K562 (cell line): ENCODE data around the gene DEDD2. TPM values are rescaled to one million over a fixed set of nuclear protein-coding genes. Genes with fewer than 3 reads are reported as not detected.
A peak's percentile ranks its signal among the peaks of the same experiment; 100 is the strongest.

ENCODE experiments used
- ATAC-seq: fragments of 200-7000 bp; cut with Tn5 transposase; 3 replicates; pipeline ENCODE4 v1.9.1; 2020; ENCODE audit warnings: moderate library complexity
- BruUV-seq: library from RNA; stranded (reverse); fragments of 400-500 nt; replicated peaks from 2 replicates; lab custom pipeline; 2021; lab: Mats Ljungman, UMichigan
- CTCF ChIA-PET: fragments of 300-600 bp; formaldehyde crosslinking; extraction: SDS; loops from one replicate; lab custom pipeline; 2021; ENCODE audit warnings: low intra/inter-chr PET ratio; lab: Yijun Ruan, JAX
- POLR2A ChIA-PET: fragments of 300-600, 350-650 bp; sonication (Branson Sonifier 250); formaldehyde crosslinking; extraction: SDS; loops from one replicate; lab custom pipeline; 2021; ENCODE audit warnings: antibody characterized with exemption, inconsistent platforms; lab: Yijun Ruan, JAX
- DNase-seq, 4 experiments: peaks; one replicate each; pipeline versions ENCODE4 v3.0.0 to v3.0.0-alpha.2; 2011 to 2018; ENCODE audit warnings: low spot score in 3 of 4, mixed read lengths in 3 of 4; ENCODE audit errors: extremely low read depth in 1 of 4
- FAIRE-seq: peaks from 2 replicates; lab custom pipeline; 2011; peaks lifted over from hg19 to GRCh38; lab: Jason Lieb, UNC
- H2AFZ ChIP-seq: 2 replicates; pipeline ENCODE4 v1.6.0; 2011; ENCODE audit warnings: low read depth, low read length, control low read depth, inconsistent platforms
- H3K27ac ChIP-seq: fragments of 200-600 bp; 3 replicates; pipeline ENCODE4 v1.8.0; 2011; ENCODE audit warnings: low read depth, mild to moderate bottlenecking, control low read depth, inconsistent platforms, low read length, moderate library complexity, mixed read lengths; ENCODE audit errors: extremely low read depth
- H3K27me3 ChIP-seq, 2 experiments: fragments of 300-600 bp in 1 of 2; 2 replicates in 1 of 2; 3 replicates in 1 of 2; pipeline versions ENCODE4 v1.6.0 to v1.8.0; 2011; ENCODE audit warnings: inconsistent platforms in 2 of 2, low read length in 2 of 2, mild to moderate bottlenecking in 1 of 2, mixed read lengths in 1 of 2, moderate library complexity in 1 of 2; ENCODE audit not compliant: control insufficient read depth in 2 of 2, insufficient read depth in 2 of 2
- H3K36me3 ChIP-seq: fragments of 300-600 bp; 3 replicates; pipeline ENCODE4 v1.8.0; 2011; ENCODE audit warnings: mild to moderate bottlenecking, low read length, inconsistent platforms; ENCODE audit not compliant: control insufficient read depth, insufficient read depth
- H3K4me1 ChIP-seq, 2 experiments: fragments of 200-600 bp in 1 of 2; replicated peaks in 1 of 2; 2 replicates in 1 of 2; 3 replicates in 1 of 2; pipeline versions ENCODE4 v1.5.1 to v1.8.0; 2011; ENCODE audit warnings: inconsistent platforms in 2 of 2, low read length in 2 of 2, mild to moderate bottlenecking in 1 of 2, mixed read lengths in 1 of 2, moderate library complexity in 1 of 2; ENCODE audit not compliant: control insufficient read depth in 2 of 2, insufficient read depth in 2 of 2
- H3K4me2 ChIP-seq: 2 replicates; pipeline ENCODE4 v1.6.1; 2011; ENCODE audit warnings: low read length, control low read depth, inconsistent platforms, mixed read lengths; ENCODE audit not compliant: insufficient read depth
- H3K4me3 ChIP-seq: fragments of 200-600 bp; sonication (generic), shearing (Covaris generic); 2 replicates; pipeline ENCODE4 v1.5.1; 2016; ENCODE audit warnings: control low read depth, inconsistent platforms
- H3K79me2 ChIP-seq: fragments of 200-600 bp; 3 replicates; pipeline ENCODE4 v1.8.0; 2011; ENCODE audit warnings: low read length, inconsistent platforms; ENCODE audit not compliant: control insufficient read depth, insufficient read depth
- H3K9ac ChIP-seq, 2 experiments: 2 replicates each; pipeline versions ENCODE4 v1.6.0 to v1.6.1; 2011; ENCODE audit warnings: low read depth in 2 of 2, low read length in 2 of 2, control low read depth in 1 of 2, inconsistent platforms in 1 of 2, mild to moderate bottlenecking in 1 of 2, mixed read lengths in 1 of 2; ENCODE audit not compliant: insufficient read depth in 1 of 2
- H3K9me1 ChIP-seq: one replicate; pipeline ENCODE4 v1.6.0; 2011; ENCODE audit warnings: inconsistent platforms, mild to moderate bottlenecking, low read length, moderate library complexity; ENCODE audit not compliant: control insufficient read depth, insufficient read depth
- H3K9me3 ChIP-seq: replicated peaks from 2 replicates; pipeline ENCODE4 v1.5.1; 2011; ENCODE audit warnings: low read depth, low read length, inconsistent platforms; ENCODE audit not compliant: control insufficient read depth, insufficient read depth
- H4K20me1 ChIP-seq: replicated peaks from 2 replicates; pipeline ENCODE4 v1.6.1; 2011; ENCODE audit warnings: low read length, inconsistent platforms, mixed read lengths; ENCODE audit not compliant: control insufficient read depth, insufficient read depth
- ARNT ChIP-seq, 2 experiments: fragments of 450-650 bp; IDR thresholded peaks; 2 replicates each; pipeline ENCODE4 v1.6.1; 2016; ENCODE audit warnings: mild to moderate bottlenecking in 1 of 2
- CBX2 ChIP-seq: fragments of 200-600 bp; sonication (generic); IDR thresholded peaks from one replicate; pipeline ENCODE4 v1.6.1; 2012; ENCODE audit warnings: mild to moderate bottlenecking, low read length, inconsistent platforms; ENCODE audit not compliant: insufficient read depth, poor library complexity, severe bottlenecking
- CBX3 ChIP-seq, 2 experiments: IDR thresholded peaks; 1 replicate in 1 of 2; 2 replicates in 1 of 2; pipeline ENCODE4 v1.6.1; 2012; ENCODE audit warnings: inconsistent platforms in 2 of 2, low read length in 2 of 2, borderline replicate concordance in 1 of 2, control low read depth in 1 of 2
- HDAC2 ChIP-seq: fragments of 450-650 bp; IDR thresholded peaks from 2 replicates; pipeline ENCODE4 v1.6.1; 2016; ENCODE audit warnings: mild to moderate bottlenecking
- HMG20B ChIP-seq: fragments of 250-450 bp; sonication (Bioruptor Pico); IDR thresholded peaks from 2 replicates; pipeline ENCODE4 v1.5.0; 2021; ENCODE audit warnings: mild to moderate bottlenecking
- POLR2G ChIP-seq: fragments of 200-400 bp; formaldehyde crosslinking; IDR thresholded peaks from 2 replicates; pipeline ENCODE4 v1.6.1; 2017; ENCODE audit warnings: low read depth, mild to moderate bottlenecking, antibody characterized with exemption, low read length, moderate library complexity
- TCF3 ChIP-seq: sonication (generic); formaldehyde crosslinking; IDR thresholded peaks from 2 replicates; pipeline ENCODE4 v1.4.0; 2020; ENCODE audit warnings: mild to moderate bottlenecking, missing genetic modification reagents
- ZBTB7A ChIP-seq: IDR thresholded peaks from 2 replicates; pipeline ENCODE4 v1.6.1; 2011; ENCODE audit warnings: low read depth, mild to moderate bottlenecking, low read length, moderate library complexity, borderline replicate concordance; ENCODE audit not compliant: control insufficient read depth
- WGBS: fragments of 100-300 bp; shearing (Covaris generic); methylation state at CpG from one replicate; pipeline ENCODE4 v1.1.6; 2016; ENCODE audit warnings: low coverage, mixed read lengths; ENCODE audit not compliant: insufficient coverage; ENCODE audit errors: missing lambda C conversion rate; 5-methylcytosine and 5-hydroxymethylcytosine counted together
- in situ Hi-C: fragments of 300-500 bp; cut with MboI; formaldehyde crosslinking; loops from 4 replicates; pipeline ENCODE4 v1.15.0; 2018; ENCODE audit warnings: inconsistent platforms, mixed read lengths
- intact Hi-C: fragments of 100-400 bp; cut with micrococcal nuclease; formaldehyde crosslinking; loops from 2 replicates; pipeline ENCODE4 v1.14.2; 2022
- polyA plus RNA-seq, 8 experiments: library from polyadenylated mRNA; depleted of rRNA in 4 of 8; stranded (reverse) in 5 of 8; unstranded in 3 of 8; fragments of >200 nt; fragmentation: Nextera tagmentation in 2 of 8; fragmentation: Illumina TruSeq in 1 of 8; extraction: Ambion mirVana in 2 of 8; extraction: Trizol in 1 of 8; gene quantifications; 2 replicates each; pipeline versions ENCODE4 v1.2.1 to v1.2.3, GENCODE V29; 2011 to 2014; ENCODE audit warnings: inconsistent platforms in 1 of 8, missing spikeins in 1 of 8
- total RNA-seq, 7 experiments: library from RNA; depleted of rRNA in 6 of 7; stranded (reverse); fragments of >200 nt in 6 of 7; fragmentation: Illumina TruSeq in 2 of 7; extraction: Trizol in 2 of 7; gene quantifications; 2 replicates each; pipeline versions ENCODE4 v1.2.1 to v1.2.3, GENCODE V29; 2011 to 2021; ENCODE audit warnings: low replicate concordance in 1 of 7
- TF ChIP-seq, protein P1 (sequence below): fragments of 450-650 bp; IDR thresholded peaks from 2 replicates; pipeline ENCODE4 v1.6.1; 2016; ENCODE audit warnings: low read depth, mild to moderate bottlenecking, moderate library complexity
- TF ChIP-seq, protein P2 (sequence below), 2 experiments: fragments of 450-650 bp; IDR thresholded peaks; 2 replicates each; pipeline ENCODE4 v1.6.1; 2016; ENCODE audit warnings: mild to moderate bottlenecking in 2 of 2, borderline replicate concordance in 1 of 2, low read depth in 1 of 2, moderate library complexity in 1 of 2

The DEDD2 gene
- total and polyA plus RNA-seq, 9 of the 15 experiments (the other 6 are each of a cell fraction or from before 2014, with no cell fraction given) = 4.3 to 43.0 (median 29.2) TPM

DNA sequence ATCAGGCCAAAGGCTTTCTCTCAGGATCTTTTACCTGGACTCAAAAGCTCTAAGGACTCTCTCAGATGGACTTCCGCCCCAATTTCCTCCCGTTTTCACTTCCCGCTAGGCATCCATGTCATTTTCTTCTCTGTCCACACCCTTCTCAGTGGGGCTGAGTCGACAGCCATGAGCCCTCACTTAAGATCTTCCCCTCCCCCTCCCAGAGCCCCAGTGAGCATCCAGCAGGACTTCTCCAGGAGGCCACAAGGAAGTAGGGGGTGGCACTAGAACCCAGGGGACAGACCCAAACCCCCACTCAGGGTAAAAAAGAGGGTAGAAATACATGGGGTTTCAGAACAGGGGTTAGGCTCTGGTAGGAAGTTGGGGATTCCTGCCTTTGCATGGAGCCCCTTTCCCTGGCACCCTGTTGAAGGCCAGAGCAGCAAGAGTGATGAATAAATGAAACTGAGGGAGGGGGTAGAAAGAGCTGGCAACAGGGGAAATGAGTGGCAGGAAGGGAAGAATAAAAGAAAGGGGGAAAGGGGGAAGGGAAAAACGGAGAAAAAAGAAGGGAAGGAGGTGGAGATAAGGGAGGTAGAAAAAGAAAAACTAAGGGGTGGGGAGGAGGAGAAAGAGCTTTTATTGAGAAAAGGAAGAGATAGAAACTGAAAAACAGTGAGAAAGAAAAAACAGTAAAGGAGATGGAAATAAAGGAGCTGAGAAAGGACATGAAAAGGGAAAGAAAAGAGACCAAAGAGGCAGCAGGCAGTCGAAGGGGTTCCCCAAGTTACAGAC, 42.3 kb downstream of the DEDD2 start:
- ChIA-PET CTCF (no interaction called here), POLR2A (interaction anchor here (0.6 kb wide), 1 partner anchor 275 kb away, joined by 5 read pairs; no protein-coding TSS in a partner anchor)
- WGBS = 3% methylated on average over 5 of the region's 6 CpGs
- BruUV-seq = no TSS peak
- Histone ChIP-seq H4K20me1 (peaks cover 19% of the 10 kb centered on the region; the same call in 1 of the 2 replicates), H3K9me1 (no peaks in the 10 kb centered on the region), H3K4me1 (peaks cover 0 to 15% of the 10 kb centered on the region in 2 experiments; a peak in 2 of 5 replicates), H3K4me2 (no peak overlapping the region), H3K79me2 (no peaks in the 10 kb centered on the region), H2AFZ (no peak overlapping the region), H3K9me3 (no peaks in the 10 kb centered on the region), H3K4me3 (no peak overlapping the region), H3K27me3 (peaks cover 53 to 97% of the 10 kb centered on the region in 2 experiments), H3K9ac (no peak overlapping the region), H3K36me3 (no peaks in the 10 kb centered on the region), H3K27ac (no peak overlapping the region)
- intact Hi-C loops (no loop called here), in situ Hi-C loops (no loop called here)
- FAIRE-seq = no peak
- ATAC-seq = no peak
- no peak for DNase-seq
- no peak for TF ChIP-seq ZBTB7A
- TF ChIP-seq, protein P1, sequence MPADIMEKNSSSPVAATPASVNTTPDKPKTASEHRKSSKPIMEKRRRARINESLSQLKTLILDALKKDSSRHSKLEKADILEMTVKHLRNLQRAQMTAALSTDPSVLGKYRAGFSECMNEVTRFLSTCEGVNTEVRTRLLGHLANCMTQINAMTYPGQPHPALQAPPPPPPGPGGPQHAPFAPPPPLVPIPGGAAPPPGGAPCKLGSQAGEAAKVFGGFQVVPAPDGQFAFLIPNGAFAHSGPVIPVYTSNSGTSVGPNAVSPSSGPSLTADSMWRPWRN = no peak
- TF ChIP-seq CBX2 = peak; percentile 38
- no peak for TF ChIP-seq ARNT (IDR thresholded peaks at IDR 0.05)
- TF ChIP-seq, protein P2, sequence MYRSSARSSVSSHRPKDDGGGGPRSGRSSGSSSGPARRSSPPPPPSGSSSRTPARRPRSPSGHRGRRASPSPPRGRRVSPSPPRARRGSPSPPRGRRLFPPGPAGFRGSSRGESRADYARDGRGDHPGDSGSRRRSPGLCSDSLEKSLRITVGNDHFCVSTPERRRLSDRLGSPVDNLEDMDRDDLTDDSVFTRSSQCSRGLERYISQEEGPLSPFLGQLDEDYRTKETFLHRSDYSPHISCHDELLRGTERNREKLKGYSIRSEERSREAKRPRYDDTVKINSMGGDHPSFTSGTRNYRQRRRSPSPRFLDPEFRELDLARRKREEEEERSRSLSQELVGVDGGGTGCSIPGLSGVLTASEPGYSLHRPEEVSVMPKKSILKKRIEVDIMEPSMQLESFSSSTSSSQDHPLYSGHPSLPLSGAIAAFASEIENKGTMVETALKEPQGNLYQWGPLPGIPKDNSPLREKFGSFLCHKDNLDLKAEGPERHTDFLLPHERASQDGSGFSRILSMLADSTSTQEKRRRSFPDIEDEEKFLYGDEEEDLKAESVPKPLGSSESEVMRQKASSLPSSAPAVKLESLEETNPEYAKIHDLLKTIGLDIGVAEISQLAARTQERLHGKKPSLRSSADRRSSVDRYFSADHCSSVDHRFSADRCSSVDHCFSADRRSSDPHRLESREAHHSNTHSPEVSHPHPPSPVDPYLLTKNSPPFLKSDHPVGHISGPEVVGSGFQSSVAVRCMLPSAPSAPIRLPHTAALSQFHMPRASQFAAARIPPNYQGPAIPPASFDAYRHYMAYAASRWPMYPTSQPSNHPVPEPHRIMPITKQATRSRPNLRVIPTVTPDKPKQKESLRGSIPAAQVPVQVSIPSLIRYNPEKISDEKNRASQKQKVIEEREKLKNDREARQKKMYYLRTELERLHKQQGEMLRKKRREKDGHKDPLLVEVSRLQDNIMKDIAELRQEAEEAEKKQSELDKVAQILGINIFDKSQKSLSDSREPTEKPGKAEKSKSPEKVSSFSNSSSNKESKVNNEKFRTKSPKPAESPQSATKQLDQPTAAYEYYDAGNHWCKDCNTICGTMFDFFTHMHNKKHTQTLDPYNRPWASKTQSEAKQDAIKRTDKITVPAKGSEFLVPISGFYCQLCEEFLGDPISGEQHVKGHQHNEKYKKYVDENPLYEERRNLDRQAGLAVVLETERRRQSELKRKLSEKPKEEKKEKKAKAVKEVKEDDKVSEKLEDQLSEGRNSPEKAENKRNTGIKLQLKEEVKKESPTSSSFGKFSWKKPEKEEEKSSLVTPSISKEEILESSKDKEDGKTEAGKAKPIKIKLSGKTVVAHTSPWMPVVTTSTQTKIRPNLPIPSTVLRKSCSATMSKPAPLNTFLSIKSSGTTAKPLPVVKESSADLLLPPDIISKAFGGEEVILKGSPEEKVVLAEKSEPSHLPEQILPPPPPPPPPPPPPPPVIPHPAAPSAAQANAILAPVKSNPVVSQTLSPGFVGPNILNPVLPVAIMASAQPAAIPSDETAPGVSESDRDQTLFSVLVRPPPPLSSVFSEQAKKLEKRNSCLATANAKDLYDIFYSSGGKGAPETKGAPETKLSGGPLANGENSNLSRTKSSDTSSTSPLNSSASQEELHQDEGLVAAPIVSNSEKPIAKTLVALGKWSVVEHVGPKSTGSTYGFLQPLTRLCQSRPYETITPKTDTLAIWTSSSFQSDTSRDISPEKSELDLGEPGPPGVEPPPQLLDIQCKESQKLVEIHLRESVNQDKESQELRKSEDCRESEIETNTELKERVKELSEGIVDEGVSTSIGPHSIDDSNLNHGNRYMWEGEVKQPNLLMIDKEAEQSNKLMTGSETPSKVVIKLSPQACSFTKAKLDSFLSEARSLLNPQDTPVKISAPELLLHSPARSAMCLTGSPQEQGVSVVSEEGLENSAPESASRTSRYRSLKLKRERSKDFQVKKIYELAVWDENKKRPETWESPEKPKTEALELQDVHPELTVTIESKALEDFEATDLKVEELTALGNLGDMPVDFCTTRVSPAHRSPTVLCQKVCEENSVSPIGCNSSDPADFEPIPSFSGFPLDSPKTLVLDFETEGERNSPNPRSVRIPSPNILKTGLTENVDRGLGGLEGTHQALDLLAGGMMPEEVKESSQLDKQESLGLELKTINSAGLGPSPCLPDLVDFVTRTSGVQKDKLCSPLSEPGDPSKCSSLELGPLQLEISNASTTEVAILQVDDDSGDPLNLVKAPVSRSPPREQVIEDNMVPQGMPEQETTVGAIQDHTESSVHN (IDR thresholded peaks at IDR 0.05; ENCODE audit: borderline replicate concordance in 1 of 2, low read depth in 1 of 2) = no peak
- TF ChIP-seq CBX3 (IDR thresholded peaks at IDR 0.05; ENCODE audit: borderline replicate concordance in 1 of 2, low read length in 2 of 2) = no peak
- no peak for TF ChIP-seq HDAC2
- TF ChIP-seq TCF3 (CRISPR knock-in tag) = no peak
- no peak for TF ChIP-seq HMG20B (CRISPR knock-in tag)
- TF ChIP-seq POLR2G = no peak
